Endodermal cell (in vitro differentiated cells): ENCODE results near the gene RTEL1. TPM values are rescaled to one million over a fixed set of nuclear protein-coding genes. Genes with fewer than 3 reads are reported as not detected.
"Not testable (repeated sequence)": the region's sequence is repeated elsewhere in the genome, so short reads cannot be mapped to it uniquely, and the experiment has no call there.

Experiments
- DNase-seq: peaks from one replicate; pipeline ENCODE4 v3.0.0-alpha.2; 2017
- H3K27ac ChIP-seq: 2 replicates; pipeline ENCODE4 v1.5.1; 2013; ENCODE audit warnings: mild to moderate bottlenecking, low read depth, low read length, moderate library complexity
- H3K27me3 ChIP-seq: 2 replicates; pipeline ENCODE4 v1.6.1; 2013; ENCODE audit warnings: mild to moderate bottlenecking, low read length, moderate library complexity; ENCODE audit not compliant: insufficient read depth, control insufficient read depth, poor library complexity, severe bottlenecking
- H3K36me3 ChIP-seq: 2 replicates; pipeline ENCODE4 v1.7.0; 2013; ENCODE audit warnings: mild to moderate bottlenecking, low read length, moderate library complexity; ENCODE audit not compliant: control insufficient read depth, insufficient read depth
- H3K4me1 ChIP-seq: one replicate; pipeline ENCODE4 v1.7.0; 2013; ENCODE audit warnings: low read length; ENCODE audit not compliant: control insufficient read depth, insufficient read depth
- H3K4me3 ChIP-seq: 2 replicates; pipeline ENCODE4 v1.5.1; 2013; ENCODE audit warnings: mild to moderate bottlenecking, low read length, moderate library complexity
- H3K9ac ChIP-seq: 2 replicates; pipeline ENCODE4 v1.6.1; 2013; ENCODE audit warnings: mild to moderate bottlenecking, low read length, moderate library complexity; ENCODE audit not compliant: poor library complexity, severe bottlenecking; ENCODE audit errors: extremely low read depth
- H3K9me3 ChIP-seq: 2 replicates; pipeline ENCODE4 v1.6.1; 2013; ENCODE audit warnings: mild to moderate bottlenecking, low read length, moderate library complexity; ENCODE audit not compliant: control insufficient read depth
- H3K27ac Mint-ChIP-seq: 2 replicates; pipeline ENCODE4 v1.8.0; 2020; ENCODE audit warnings: mixed read lengths
- H3K27me3 Mint-ChIP-seq: 2 replicates; pipeline ENCODE4 v1.8.0; 2021; ENCODE audit warnings: mild to moderate bottlenecking, mixed read lengths; ENCODE audit not compliant: insufficient read depth
- H3K36me3 Mint-ChIP-seq: 2 replicates; pipeline ENCODE4 v1.8.0; 2020; ENCODE audit warnings: low read depth, mixed read lengths
- H3K4me1 Mint-ChIP-seq: 2 replicates; pipeline ENCODE4 v1.8.0; 2020; ENCODE audit warnings: mixed read lengths
- H3K4me3 Mint-ChIP-seq: 2 replicates; pipeline ENCODE4 v1.8.0; 2020; ENCODE audit warnings: mild to moderate bottlenecking, moderate library complexity, mixed read lengths
- H3K9me3 Mint-ChIP-seq: 2 replicates; pipeline ENCODE4 v1.8.0; 2020; ENCODE audit warnings: mild to moderate bottlenecking, mixed read lengths
- WGBS, 2 experiments: methylation state at CpG; one replicate each; pipeline versions ENCODE4 v1.1.5 to v1.1.7; 2013; ENCODE audit warnings: missing lambda C conversion rate in 2 of 2, mixed read lengths in 1 of 2; ENCODE audit not compliant: insufficient coverage in 1 of 2, insufficient read length in 1 of 2; 5-methylcytosine and 5-hydroxymethylcytosine counted together
- total RNA-seq, 2 donors: library from RNA; stranded (reverse); fragmentation: NEBNext Ultra II Directional in 1 of 2; extraction: Animal tissue kit (Norgen Biotek cat#: 25700) in 1 of 2; gene quantifications; 2 replicates in 1 of 2; 3 replicates in 1 of 2; pipeline ENCODE4 v1.2.1, GENCODE V29; 2021
- TF ChIP-seq, protein P1 (sequence below): fragments of 200-600 bp; sonication (generic); conservative IDR thresholded peaks from 2 replicates; pipeline ENCODE4 v1.5.0; 2021; ENCODE audit warnings: antibody characterized with exemption, mild to moderate bottlenecking

RTEL1 gene
- total RNA-seq, 2 donors from 2014 or later: 33.9 to 36.7 TPM

DNA sequence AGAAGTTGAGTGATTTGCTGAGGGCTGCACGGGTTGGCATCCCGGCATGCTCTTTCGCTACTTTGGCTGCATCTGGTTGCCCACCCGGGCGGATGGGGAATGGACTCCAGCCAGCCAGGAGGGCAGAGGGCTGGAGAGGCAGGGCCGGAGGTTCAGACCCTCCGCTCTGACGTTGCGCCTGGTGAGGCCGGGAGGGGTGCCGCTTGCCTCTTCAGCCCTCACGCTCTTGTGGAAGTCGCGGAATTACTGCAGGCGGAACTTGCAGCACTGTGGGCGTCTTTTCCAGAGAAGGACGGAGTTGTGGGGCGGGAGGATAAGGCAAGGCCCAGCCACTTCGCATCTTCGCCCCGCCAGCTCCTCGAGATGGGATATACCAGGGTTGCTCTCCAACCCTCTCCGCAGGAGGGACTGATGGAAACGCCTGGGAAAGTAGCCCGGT, 656 bp downstream of the RTEL1 start:
- WGBS, 2 experiments: 8 to 14% methylated on average over 17 to 25 of the region's 25 CpGs
- no peak for DNase-seq
- H3K27ac ChIP-seq: no peak overlapping the region
- Mint-ChIP-seq H3K27me3 (peaks cover 1% of the 10 kb centered on the region), H3K27ac (peak overlapping the region; percentile 95), H3K4me1 (peaks cover 8% of the 10 kb centered on the region), H3K36me3 (peaks cover 11% of the 10 kb centered on the region), H3K9me3 (no peaks in the 10 kb centered on the region), H3K4me3 (peak overlapping the region; percentile 90)
- TF ChIP-seq, protein P1, sequence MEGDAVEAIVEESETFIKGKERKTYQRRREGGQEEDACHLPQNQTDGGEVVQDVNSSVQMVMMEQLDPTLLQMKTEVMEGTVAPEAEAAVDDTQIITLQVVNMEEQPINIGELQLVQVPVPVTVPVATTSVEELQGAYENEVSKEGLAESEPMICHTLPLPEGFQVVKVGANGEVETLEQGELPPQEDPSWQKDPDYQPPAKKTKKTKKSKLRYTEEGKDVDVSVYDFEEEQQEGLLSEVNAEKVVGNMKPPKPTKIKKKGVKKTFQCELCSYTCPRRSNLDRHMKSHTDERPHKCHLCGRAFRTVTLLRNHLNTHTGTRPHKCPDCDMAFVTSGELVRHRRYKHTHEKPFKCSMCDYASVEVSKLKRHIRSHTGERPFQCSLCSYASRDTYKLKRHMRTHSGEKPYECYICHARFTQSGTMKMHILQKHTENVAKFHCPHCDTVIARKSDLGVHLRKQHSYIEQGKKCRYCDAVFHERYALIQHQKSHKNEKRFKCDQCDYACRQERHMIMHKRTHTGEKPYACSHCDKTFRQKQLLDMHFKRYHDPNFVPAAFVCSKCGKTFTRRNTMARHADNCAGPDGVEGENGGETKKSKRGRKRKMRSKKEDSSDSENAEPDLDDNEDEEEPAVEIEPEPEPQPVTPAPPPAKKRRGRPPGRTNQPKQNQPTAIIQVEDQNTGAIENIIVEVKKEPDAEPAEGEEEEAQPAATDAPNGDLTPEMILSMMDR: no peak
- peaks cover 4% of the 10 kb centered on the region for H3K4me1 ChIP-seq
- H3K4me3 ChIP-seq: peak overlapping the region; percentile 91
- peak overlapping the region; percentile 52 for H3K9ac ChIP-seq
- H3K27me3 ChIP-seq: no peaks in the 10 kb centered on the region
- no peaks in the 10 kb centered on the region for H3K9me3 ChIP-seq
- H3K36me3 ChIP-seq: peaks cover 19% of the 10 kb centered on the region

DNA sequence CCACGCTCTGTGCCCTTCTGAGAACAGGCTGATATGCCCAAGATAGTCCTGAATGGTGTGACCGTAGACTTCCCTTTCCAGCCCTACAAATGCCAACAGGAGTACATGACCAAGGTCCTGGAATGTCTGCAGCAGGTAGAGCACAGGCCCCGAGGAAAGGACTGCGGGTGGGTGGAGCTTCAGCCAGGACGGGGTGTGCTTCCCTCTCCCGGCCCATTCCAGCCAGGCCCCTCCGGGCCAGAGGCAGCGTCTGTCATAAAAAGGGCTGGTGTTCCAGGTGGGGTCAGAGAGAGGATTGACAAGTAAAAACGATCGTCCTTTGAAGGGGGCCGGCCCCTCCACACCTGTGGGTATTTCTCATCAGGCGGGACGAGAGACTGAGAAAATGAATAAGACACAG, 1.3 kb downstream of the RTEL1 start:
- H3K4me1 ChIP-seq: peaks cover 4% of the 10 kb centered on the region
- no peak overlapping the region for H3K27ac ChIP-seq
- H3K9me3 ChIP-seq: no peaks in the 10 kb centered on the region
- Mint-ChIP-seq H3K9me3 (no peaks in the 10 kb centered on the region), H3K27ac (peak overlapping the region; percentile 95), H3K4me1 (peaks cover 4% of the 10 kb centered on the region), H3K27me3 (no peaks in the 10 kb centered on the region), H3K36me3 (peaks cover 11% of the 10 kb centered on the region), H3K4me3 (peak overlapping the region; percentile 90)
- peak overlapping the region; percentile 52 for H3K9ac ChIP-seq
- DNase-seq: no peak
- no peaks in the 10 kb centered on the region for H3K27me3 ChIP-seq
- WGBS, 2 experiments: 82 to 88% methylated on average over 12 to 13 of the region's 13 CpGs
- TF ChIP-seq, protein P1: no peak
- H3K36me3 ChIP-seq: peaks cover 19% of the 10 kb centered on the region
- H3K4me3 ChIP-seq: peak overlapping the region; percentile 91

DNA sequence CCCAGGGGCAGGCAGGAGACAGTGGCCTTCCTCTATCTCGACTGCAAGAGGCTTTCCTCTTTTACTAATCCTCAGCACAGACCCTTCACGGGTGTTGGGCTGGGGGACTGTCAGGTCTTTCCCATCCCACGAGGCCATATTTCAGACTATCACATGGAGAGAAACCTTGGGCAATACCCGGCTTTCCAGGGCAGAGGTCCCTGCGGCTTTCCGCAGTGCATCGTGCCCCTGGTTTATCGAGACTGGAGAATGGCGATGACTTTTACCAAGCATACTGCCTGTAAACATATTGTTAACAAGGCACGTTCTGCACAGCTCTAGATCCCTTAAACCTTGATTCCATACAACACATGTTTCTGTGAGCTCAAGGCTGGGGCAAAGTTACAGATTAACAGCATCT, 2.1 kb downstream of the RTEL1 start:
- WGBS, 2 experiments: 90 to 93% methylated on average over 9 to 10 of the region's 10 CpGs
- H3K4me3 ChIP-seq, H3K9ac ChIP-seq, H3K9me3 Mint-ChIP-seq, H3K27ac Mint-ChIP-seq, H3K9me3 ChIP-seq, H3K27ac ChIP-seq, H3K27me3 ChIP-seq, DNase-seq, H3K27me3 Mint-ChIP-seq, H3K4me1 Mint-ChIP-seq, H3K4me1 ChIP-seq: not testable (repeated sequence)
- Mint-ChIP-seq H3K4me3 (peak overlapping the region; percentile 90), H3K36me3 (peaks cover 11% of the 10 kb centered on the region)
- H3K36me3 ChIP-seq: peaks cover 19% of the 10 kb centered on the region

DNA sequence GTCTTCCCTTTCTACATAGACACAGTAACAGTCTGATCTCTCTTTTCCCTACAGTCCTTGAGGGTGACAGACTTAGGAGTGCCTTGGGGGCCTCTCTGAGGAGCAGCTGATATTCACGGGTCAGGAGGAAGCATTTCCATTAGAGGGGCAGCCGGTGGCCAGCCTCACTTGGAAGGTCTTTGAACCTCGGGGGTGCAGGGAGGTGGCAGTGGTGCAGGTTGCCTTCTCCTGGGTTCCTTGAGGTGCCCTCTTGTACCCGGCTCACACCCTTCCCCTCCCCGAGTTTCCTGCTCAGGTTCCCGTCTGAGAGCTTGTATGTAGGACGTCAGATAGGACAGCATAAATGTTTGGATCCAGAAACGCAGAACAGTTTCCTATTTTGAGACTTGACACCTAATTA, 2.5 kb downstream of the RTEL1 start:
- H3K27me3 ChIP-seq: no peaks in the 10 kb centered on the region
- Mint-ChIP-seq H3K4me1 (peaks cover 4% of the 10 kb centered on the region), H3K27ac (no peak overlapping the region), H3K36me3 (peaks cover 11% of the 10 kb centered on the region), H3K27me3 (no peaks in the 10 kb centered on the region), H3K9me3 (no peaks in the 10 kb centered on the region), H3K4me3 (no peak overlapping the region)
- no peak overlapping the region for H3K4me3 ChIP-seq
- DNase-seq: no peak
- H3K27ac ChIP-seq: no peak overlapping the region
- no peaks in the 10 kb centered on the region for H3K9me3 ChIP-seq
- H3K9ac ChIP-seq: no peak overlapping the region
- H3K36me3 ChIP-seq: peaks cover 19% of the 10 kb centered on the region
- WGBS, 2 experiments: 88 to 93% methylated on average over 6 to 8 of the region's 8 CpGs
- TF ChIP-seq, protein P1: no peak
- H3K4me1 ChIP-seq: peaks cover 4% of the 10 kb centered on the region
